HG03060 (cell line): ENCODE data around the gene CDCA5.
"Not testable (repeated sequence)": the region's sequence is repeated elsewhere in the genome, so short reads cannot be mapped to it uniquely, and the experiment has no call there.

ENCODE experiments used
- ATAC-seq: cut with Tn5 transposase; IDR thresholded peaks from one replicate; pipeline ENCODE4 v1.9.1; 2021; ENCODE audit warnings: low read depth, moderate number of reproducible peaks; ENCODE audit not compliant: unreplicated experiment

The CDCA5 gene

DNA sequence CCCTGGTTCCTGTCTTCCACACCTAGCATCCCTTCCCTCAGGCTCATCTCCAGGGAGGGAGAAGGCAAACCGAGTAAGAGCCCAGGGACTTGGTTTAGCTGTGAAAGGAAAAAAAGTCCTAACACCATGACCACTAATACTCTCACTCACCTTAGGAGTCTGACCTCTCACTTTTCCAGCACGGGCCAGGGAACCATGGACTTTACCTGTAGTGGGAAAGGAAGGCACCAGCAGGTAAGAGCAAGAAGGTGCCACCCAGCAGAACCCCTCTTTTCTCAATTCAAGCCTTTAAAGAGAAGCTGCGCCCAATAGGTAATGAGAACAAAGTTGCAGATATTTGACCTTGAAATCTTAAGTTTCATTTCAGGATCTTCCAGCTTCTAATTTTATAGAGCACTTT is 37.0 kb upstream of the CDCA5 start:
- no peak for ATAC-seq

DNA sequence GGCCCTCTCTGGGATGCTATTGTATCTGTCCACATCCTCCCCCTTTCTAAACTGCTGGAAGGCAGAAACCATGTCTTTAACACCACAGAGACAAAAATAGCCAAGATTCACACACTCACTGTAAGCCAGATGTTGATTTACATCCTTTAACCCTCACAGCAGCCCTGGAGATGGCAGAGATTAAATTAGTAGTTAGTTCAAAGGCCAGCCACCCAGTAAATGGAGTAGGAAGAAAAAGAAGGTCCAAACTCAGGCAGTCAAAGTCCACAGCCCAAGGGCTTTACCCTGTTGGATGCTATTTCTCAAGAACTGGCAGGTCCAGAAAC is 35.8 kb upstream of the CDCA5 start:
- ATAC-seq = no peak

DNA sequence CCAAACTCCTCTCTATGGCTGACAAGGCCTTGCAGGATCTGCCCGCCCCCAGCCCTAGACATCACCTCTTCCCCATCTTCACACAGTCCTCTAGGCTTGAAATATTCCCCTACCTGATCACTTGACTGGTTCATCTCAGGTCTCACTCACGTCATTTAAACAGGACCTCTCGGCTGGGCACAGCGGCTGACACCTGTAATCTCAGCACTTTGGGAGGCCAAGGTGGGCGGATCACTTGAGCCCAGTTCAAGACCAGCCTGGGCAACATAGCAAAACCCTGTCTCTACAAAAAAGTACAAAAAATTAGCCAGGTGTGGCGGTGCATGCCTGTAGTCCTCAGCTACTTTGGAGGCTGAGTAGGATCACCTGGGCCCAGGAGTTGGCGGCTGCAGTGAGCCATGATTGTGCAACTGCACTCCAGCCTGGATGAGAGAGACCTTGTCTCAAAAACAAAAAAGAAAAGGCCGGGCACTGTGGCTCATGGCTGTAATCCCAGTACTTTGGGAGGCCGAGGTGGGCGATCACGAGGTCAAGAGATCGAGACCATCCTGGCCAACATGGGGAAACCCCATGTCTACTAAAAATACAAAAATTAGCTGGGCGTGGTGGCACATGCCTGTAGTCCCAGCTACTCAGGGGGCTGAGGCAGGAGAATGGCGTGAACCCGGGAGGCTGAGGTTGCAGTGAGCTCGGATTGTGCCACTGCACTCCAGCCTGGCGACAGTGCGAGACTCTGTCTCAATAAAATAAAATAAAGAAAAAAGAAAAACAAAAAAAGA is 35.2 kb upstream of the CDCA5 start:
- ATAC-seq = not testable (repeated sequence)

DNA sequence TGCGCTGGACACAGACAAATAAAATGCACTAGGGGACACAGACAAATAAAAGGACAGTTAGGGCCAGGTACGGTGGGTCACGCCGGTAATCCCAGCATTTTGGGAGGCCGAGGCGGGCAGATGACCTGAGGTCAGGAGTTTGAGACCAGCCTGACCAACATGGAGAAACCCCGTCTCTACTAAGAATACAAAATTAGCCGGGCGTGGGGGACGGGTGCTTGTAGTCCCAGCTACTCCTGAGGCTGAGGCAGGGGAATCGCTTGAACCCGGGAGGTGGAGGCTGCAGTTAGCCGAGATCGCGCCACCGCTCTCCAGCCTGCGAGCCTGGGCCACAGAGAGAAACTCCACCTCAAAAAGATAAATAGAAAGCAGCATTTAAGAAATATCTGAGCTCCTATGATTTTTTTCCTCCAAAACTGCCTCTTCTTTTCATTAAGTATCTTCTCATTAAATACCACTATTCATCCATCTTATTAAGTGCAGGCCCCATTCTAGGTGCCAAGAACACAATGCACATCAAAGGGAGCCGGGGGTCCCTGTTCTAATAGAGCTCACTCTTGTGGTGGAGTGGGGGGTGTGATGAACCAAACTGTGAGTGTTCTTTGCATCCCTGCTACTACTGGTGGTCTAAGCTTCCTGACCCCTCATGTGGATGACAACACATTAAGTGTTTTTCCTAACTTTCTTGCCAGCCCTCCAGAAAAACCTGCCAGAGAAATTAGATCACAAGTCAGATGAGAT is 34.4 kb upstream of the CDCA5 start:
- no peak for ATAC-seq

DNA sequence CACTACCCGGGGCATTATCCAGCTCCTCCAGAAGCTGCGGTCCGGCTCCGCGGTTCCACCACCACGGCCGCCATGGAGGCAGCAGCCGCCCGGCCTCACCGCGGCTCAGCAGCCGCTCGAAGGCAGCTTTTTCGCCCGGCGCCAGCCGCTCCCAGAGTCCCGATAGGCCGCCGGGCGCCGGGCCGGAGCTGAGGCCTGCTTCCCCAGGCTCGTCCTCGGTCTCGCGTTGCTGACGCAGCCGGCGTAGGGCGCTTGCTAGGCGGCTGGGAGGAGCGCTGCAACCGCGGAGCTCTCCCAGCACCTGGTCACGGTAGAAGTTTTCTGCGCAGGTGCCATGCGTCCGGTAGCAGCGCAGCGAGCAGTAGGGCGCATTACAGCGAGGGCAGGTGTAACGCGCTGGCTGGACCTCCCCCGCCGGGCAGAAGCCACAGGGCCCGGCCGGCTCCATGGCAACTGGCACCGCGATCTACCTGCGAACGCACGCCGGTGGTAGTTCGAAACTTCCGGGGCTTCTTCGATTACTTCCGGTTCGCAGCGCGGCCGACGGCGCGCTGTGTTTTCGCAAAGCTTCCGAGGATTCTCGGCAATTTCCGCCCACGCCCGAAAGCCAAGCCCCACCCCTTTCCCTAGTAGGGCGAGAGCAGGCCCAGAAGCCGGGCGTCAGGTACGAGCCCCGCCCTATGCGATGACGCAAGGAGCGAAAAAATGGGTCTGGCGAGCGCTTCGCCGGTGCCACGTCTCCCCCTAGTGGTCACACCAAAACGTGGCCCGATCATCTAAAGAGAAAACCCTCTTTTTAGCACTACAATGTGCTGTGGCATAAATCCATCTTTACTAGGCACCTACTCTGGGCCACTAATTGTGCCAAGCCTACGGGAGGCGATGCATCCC is 33.6 kb upstream of the CDCA5 start, which contains the start of gene ZNHIT2:
Gene ZNHIT2 (minus strand): TSS at position 496 of the 891 bp plus-strand sequence. CDS start 48 bp downstream, at position 448.
- peak; percentile 48 for ATAC-seq

DNA sequence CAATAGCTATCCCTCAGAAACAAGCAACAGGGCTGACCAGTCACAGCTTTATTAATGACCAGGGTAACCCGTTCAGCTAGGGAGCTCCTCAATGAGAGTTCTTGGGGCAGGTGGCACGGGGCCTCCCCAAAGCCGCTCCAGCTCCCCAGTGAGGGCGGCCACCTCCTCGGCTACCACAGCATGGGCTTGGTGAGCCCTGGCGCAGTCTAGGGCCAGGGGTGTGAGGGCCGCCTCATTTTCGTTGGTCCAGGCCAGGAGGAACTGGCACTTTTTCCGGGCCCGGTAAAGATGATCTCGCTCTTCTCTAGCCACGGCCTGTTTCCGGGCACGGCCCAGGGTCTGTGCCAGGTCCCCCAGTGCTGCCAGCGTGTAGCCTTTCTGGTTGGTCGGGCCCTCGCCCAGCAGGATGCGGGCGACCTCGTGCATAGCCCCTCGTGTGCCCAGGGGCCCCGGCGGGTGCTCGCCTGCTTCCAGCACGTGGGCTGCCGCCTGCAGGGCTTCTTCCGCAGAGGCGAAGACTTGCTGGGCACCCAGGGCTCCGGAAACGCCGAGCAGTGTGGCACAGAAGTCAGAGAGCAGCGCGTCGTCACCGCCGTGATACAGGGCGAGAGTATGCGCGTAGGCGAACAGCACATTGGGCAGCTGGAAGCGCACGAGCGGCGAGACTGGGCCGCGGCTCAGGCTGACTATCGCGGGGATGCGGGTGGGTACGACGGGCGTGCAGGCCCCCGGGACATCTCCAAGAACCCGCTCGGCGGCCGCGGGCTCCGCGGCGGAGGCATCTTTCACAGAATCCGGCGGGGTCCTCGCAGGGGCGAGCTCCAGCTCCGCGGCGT is 32.7 kb upstream of the CDCA5 start:
- no peak for ATAC-seq

DNA sequence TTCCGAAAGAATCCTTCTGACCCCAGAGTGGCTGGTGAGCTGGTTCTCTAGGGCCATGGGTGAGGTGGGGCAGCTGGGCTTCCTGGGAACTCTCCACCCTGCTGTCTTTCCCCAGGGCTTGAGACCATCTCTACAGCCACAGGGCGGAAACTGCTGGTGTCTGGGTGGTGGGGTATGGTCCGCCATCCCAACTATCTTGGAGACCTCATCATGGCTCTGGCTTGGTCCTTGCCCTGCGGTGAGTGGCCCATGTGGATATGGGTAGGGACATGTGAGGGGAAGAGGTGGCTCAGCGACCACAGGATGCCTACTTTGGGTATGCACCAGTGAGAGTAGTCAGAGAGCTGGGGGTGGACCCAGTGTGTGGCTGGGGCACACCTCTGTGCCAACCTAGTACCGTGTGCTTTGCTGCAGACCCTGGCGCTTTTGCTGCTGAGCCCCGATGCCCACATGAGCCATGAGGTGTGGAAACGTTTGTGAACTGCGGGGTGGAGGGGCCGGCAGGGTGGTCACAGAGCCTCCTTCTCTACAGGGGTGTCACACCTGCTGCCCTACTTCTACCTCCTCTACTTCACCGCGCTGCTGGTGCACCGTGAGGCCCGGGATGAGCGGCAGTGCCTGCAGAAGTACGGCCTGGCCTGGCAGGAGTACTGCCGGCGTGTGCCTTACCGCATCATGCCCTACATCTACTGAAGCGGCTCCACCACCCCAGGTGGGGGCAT is 31.7 kb upstream of the CDCA5 start:
- no peak for ATAC-seq

DNA sequence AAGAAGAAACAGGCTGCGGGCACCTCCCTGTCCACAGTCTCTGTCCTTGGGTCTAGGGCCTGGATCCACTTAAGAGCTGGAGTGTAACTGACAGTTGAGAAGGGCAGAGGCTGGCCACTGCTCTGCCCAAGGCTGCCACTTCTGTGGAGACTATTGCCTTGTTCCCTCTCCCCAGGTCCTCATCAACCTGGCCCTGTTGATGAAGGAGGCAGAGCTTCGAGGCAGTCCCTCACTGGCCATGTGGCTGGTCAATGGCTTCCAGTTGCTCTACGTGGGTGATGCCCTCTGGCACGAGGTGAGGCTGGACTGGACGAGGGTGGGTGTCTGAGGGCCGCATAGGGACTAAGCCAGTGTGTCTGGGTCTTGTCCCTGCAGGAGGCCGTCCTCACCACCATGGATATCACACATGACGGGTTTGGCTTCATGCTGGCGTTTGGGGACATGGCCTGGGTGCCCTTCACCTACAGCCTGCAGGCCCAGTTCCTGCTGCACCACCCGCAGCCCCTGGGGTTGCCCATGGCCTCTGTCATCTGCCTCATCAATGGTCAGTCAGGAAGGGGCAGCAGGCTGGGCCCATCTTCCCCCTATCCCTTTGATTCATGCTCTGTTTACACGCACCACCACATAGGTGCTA is 30.8 kb upstream of the CDCA5 start:
- ATAC-seq = no peak

DNA sequence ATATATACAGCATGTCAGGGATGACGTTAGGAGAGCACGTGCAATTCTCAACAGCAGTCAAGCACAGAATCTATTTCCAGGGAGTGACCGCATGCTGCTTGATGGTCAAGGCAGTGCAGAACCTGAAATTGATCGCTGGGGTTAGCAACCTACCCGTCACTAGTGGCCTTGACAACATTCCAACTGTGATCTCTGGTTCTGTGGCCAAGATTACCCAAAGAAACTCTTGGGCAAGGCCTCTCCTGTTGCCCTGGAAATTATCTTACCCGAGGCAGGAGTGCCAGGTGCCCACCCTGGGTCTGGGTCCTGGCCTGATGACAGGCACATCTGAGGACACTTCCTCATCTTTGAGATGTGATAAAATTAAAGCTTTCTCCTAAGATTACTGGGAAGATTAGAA is 30.0 kb upstream of the CDCA5 start:
- ATAC-seq = no peak

DNA sequence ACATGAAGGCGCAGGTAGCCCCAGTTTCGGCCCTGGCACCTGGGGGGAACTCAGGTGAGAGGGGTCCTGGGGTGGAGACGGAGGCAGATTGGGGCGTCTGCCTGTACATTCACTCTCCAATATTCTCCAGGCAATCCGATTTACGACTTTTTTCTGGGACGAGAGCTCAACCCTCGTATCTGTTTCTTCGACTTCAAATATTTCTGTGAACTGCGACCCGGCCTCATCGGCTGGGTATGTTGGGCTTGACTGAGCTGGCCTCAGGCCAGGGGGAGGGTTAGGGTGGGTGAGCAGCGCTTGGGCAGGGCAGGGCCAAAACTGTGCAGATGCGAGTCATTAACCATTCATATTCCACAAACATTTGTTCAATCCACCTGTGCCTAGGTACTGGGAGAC is 29.5 kb upstream of the CDCA5 start:
- ATAC-seq = no peak

DNA sequence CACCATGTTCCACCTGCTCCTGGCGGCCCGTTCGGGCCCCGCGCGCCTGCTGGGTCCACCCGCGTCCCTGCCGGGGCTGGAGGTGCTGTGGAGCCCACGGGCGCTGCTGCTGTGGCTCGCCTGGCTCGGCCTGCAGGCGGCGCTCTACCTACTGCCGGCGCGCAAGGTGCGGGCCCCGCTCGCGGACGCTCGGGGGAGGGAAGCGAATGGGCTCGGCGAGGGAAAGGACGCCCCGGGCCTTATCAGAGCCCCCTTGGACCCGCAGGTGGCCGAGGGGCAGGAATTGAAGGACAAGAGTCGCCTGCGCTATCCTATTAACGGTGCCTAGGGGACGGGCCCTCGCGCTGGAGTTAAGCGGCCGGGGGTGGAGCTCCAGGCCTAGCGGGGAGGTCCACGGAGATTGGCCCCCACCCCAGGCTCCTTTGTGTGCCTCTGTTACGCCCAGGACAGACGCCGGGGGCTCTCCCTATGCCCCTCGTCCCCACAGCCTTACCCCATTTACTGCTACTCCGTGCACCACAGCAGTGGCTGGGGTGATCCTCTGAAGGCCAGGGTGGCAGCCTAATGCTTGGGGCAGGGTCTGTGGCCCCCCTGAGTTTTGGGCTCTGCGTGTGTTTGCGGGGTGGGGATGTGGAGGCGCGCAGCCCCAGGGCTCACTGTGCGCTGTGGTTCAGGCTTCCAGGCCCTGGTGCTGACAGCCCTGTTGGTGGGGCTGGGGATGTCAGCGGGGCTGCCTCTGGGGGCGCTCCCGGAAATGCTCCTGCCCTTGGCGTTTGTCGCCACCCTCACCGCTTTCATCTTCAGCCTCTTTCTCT is 28.9 kb upstream of the CDCA5 start:
- no peak for ATAC-seq

DNA sequence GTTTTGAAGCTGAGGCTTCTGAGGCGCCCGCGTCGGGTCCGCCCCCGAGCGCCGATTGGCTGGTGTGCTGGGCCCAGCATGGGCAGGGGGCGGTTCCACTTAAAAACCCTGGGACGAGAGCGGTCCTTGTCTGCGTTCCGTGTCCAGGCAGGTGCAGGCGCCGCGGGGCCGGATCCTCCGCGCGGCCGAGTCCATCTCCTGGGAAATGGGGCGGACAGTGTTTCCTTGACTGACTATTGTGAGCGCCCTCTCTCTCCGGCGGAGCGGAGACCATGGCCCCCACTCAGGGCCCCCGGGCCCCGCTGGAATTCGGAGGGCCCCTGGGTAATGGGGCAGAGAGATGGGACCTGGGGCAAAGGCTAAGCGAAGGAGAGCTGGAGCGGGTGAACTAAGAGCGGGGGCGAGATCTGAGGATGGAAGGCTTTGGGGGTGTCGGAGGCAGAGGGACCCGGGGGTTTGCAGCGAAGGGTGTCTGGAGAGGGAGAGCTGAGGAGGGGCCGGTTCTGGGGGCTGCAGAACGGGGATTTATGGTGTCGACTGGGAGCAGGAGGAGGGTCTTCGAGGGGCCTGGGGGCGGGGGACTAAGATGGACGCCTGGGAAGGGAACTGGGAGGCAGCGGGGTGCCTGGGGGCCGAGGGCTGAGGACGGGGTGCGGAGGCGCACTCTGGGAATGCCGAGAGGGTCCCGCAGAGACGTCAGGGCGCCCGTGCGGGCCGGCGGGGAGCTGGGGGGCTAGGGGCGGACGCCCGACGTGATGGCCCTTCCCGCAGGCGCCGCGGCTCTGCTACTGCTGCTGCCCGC is 28.1 kb upstream of the CDCA5 start, which contains the start of gene TM7SF2:
Gene TM7SF2 (plus strand): TSS at position 129 of the 802 bp plus-strand sequence. CDS start 144 bp downstream, at position 273.
- peak; percentile 32 for ATAC-seq

DNA sequence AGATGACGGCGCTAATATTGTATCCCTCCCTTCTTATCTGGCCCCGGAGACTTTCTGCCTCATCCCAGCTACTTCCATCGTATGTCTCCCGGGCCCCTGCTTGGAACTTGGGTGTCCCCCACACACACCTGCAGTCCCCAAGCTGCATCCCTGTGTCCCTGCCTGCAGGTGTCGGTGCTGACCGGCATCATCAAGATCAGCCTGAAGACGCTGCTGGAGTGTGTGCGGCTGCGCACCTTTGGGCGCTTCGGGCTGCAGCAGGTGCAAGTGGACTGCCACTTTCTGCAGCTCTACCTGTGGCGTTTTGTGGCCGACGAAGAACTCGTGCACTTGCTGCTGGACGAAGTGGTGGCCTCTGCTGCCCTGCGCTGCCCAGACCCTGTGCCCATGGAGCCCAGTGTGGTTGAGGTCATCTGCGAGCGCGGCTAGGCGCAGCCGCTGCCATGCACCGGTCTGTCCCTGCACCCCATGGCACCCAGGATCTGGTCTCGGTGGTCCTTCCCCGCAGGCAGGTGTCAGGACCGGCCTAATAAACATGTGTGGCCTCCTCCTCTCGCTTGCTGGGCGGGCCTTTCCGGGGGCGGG is 27.4 kb upstream of the CDCA5 start:
- no peak for ATAC-seq

DNA sequence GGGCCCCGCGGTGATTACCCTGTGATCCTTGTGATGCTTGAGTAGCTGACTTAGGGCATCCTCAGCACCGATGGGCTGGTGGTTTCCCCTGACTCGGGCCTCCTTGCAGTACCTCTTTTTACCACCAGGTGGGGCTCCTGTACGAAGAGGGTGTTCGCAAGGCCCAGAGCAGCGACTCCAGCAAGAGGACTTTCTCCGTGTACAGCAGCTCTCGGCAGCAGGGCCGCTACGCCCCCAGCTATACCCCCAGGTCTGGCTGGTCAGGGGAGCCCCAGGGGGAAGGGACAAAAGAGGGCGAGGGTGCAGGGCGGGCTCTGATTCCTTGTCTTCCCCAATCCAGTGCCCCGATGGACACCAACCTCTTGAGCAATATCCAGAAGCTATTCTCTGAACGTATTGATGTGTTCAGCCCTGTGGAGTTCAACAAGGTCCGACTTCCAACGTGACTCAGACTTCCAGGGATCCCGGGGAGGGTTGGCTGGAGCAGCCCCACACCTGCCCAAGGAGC is 26.6 kb upstream of the CDCA5 start:
- no peak for ATAC-seq

DNA sequence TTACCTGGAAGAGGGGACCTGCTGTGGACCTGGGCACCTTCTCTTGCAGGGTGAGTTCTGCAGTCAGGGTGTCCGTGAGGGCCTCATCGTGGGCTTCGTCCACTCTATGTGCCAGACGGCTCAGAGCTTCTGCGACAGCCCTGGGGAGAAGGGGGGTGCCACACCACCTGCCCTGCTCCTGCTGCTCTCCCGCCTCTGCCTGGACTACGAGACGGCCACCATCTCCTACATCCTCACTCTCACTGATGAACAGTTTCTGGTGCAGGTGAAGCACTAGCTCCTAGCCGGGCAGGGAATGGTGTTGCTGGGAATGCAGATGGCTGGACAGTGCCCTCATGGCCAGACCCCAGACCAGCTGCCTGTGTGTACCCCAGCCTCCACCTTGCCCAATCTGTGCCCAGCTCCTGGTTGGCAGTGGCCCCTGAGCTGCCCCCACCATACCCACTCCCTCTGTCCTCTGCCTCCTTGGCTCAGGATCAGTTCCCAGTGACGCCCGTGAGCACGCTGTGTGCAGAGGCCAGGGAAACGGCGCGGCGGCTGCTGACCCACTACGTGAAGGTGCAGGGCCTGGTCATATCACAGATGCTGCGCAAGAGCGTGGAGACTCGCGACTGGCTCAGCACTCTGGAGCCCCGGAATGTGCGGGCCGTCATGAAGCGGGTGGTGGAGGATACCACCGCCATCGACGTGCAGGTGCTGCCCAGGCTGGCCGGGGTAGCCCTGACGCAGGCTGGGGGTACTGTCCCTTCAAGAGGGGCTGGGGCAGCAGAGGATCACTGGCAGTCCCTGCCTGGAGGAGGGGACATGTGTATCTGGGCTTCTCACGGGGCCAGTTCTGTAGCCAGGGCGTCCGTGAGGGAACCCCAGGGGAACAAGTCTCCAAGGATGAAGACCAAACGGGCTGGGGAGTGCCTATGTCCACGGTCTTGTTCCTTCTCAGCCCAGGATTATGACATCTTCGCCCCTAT is 25.7 kb upstream of the CDCA5 start:
- no peak for ATAC-seq
